Karpas-422 (cell line): ENCODE results near the gene GADL1. TPM values are rescaled to one million over a fixed set of nuclear protein-coding genes. Genes with fewer than 3 reads are reported as not detected.

Source experiments
- DNase-seq: peaks from one replicate; pipeline ENCODE4 v3.0.0-alpha.2; 2015
- H2AFZ ChIP-seq: fragments of 200-600 bp; sonication (generic); 2 replicates; pipeline ENCODE4 v1.6.1; 2014; ENCODE audit warnings: antibody characterized with exemption, low read length, mixed read lengths
- H3K27ac ChIP-seq: fragments of 200-600 bp; sonication (generic); 2 replicates; pipeline ENCODE4 v1.5.1; 2014; ENCODE audit warnings: mild to moderate bottlenecking, low read length, moderate library complexity
- H3K27me3 ChIP-seq: fragments of 200-600 bp; sonication (generic); 2 replicates; pipeline ENCODE4 v1.6.1; 2014; ENCODE audit warnings: low read length, mixed read lengths
- H3K36me3 ChIP-seq: fragments of 200-600 bp; sonication (generic); 2 replicates; pipeline ENCODE4 v1.6.1; 2014; ENCODE audit warnings: low read length, mixed read lengths; ENCODE audit not compliant: insufficient read depth
- H3K4me1 ChIP-seq: fragments of 200-600 bp; sonication (generic); 2 replicates; pipeline ENCODE4 v1.6.1; 2014; ENCODE audit warnings: mild to moderate bottlenecking, low read length, mixed read lengths
- H3K4me2 ChIP-seq: fragments of 200-600 bp; sonication (generic); 2 replicates; pipeline ENCODE4 v1.6.1; 2014; ENCODE audit warnings: low read length, low read depth, mild to moderate bottlenecking; ENCODE audit not compliant: poor library complexity, severe bottlenecking
- H3K4me3 ChIP-seq: fragments of 200-600 bp; sonication (generic); 2 replicates; pipeline ENCODE4 v1.5.1; 2014; ENCODE audit warnings: mild to moderate bottlenecking, antibody characterized with exemption, low read length, mixed read lengths
- H3K79me2 ChIP-seq: fragments of 200-600 bp; sonication (generic); 2 replicates; pipeline ENCODE4 v1.6.1; 2014; ENCODE audit warnings: mild to moderate bottlenecking, low read length, mixed read lengths
- H3K9ac ChIP-seq: fragments of 200-600 bp; sonication (generic); 2 replicates; pipeline ENCODE4 v1.6.0; 2014; ENCODE audit warnings: low read length
- H3K9me2 ChIP-seq: fragments of 200-600 bp; sonication (generic), shearing (Covaris generic); replicated peaks from 2 replicates; pipeline ENCODE4 v1.6.0; 2014; ENCODE audit warnings: mild to moderate bottlenecking, low read length, moderate library complexity; ENCODE audit not compliant: insufficient read depth
- H3K9me3 ChIP-seq: fragments of 300-700, 200-600 bp; sonication (generic); 2 replicates; pipeline ENCODE4 v1.6.1; 2014; ENCODE audit warnings: low read length, mixed read lengths
- H4K20me1 ChIP-seq: fragments of 200-600 bp; sonication (generic); 2 replicates; pipeline ENCODE4 v1.6.1; 2014; ENCODE audit warnings: mild to moderate bottlenecking, antibody characterized with exemption, low read length, low read depth; ENCODE audit not compliant: insufficient read depth
- total RNA-seq: library from RNA; depleted of rRNA; stranded (reverse); fragments of >200 nt; shearing (Covaris generic); gene quantifications from 2 replicates; pipeline ENCODE4 v1.2.3, GENCODE V29; 2014; ENCODE audit warnings: low replicate concordance

The GADL1 gene
- total RNA-seq, 1 experiment from 2014 or later = not detected

DNA sequence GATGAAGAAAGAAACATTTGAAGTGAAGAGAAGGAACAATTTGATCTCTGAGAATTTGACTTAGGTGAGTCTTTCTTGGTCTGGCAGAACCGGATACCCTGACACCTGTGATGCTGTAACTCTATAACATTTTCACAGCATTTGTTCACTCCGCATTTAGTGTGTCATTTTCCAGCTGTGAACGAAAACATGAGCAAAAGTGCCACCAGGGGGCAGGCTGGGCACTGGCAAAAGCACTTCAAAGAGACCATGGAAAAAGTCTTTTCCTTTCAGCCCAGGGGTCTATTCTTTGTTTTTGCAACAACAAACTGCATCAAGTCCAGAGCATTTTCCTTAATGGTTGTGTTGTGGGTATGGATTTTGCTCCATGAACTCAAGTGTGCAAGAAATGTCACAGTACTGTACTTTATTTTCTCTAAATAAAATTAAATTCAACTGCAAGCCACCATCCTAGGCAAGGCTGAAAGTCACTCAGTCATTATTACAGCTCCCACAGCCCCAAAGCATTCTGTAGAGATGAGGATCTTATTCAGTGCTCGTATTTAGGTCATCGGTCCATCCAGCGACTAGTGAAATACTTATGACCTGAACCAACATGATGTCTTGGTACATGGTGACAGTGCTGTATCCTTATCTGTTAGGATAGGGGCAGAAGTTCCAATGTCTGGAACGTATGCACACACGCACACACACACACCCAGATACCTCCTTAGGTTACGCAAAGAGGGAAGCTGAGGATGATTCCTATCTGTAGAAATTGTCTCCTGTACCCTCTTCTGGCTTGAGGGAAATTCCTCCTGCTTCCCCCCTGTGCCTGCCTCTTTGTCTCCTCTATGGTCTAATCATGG is 125.5 kb downstream of the GADL1 start:
- Histone ChIP-seq H3K36me3 (no peaks in the 10 kb centered on the region), H3K4me1 (no peaks in the 10 kb centered on the region), H3K4me3 (no peak overlapping the region), H3K9me3 (no peaks in the 10 kb centered on the region), H3K27ac (no peak overlapping the region), H3K9ac (no peak overlapping the region), H4K20me1 (no peaks in the 10 kb centered on the region), H3K4me2 (no peak overlapping the region), H3K27me3 (no peaks in the 10 kb centered on the region), H3K9me2 (no peaks in the 10 kb centered on the region), H2AFZ (no peak overlapping the region), H3K79me2 (no peaks in the 10 kb centered on the region)
- DNase-seq = peak; percentile 78

DNA sequence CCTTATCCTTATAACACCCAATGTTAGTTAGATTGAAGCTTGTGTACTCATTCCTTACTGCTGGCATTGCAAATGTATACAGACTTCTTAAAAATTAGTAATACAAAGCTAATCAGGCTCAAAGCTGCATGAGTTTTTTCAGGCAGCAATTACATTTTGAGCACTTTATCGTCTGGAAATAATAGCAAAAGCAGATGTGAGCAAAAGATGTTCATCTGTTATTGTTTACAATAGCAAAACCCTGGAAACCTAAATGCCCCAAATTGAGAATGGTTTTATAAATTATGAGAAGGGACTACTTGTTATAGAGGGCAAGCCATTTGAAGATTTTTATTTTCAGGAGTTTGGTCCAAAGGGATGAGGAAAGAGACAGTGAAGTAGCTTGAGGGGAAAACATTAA is 126.4 kb downstream of the GADL1 start:
- no peak for DNase-seq
- H3K27ac ChIP-seq = no peak overlapping the region

DNA sequence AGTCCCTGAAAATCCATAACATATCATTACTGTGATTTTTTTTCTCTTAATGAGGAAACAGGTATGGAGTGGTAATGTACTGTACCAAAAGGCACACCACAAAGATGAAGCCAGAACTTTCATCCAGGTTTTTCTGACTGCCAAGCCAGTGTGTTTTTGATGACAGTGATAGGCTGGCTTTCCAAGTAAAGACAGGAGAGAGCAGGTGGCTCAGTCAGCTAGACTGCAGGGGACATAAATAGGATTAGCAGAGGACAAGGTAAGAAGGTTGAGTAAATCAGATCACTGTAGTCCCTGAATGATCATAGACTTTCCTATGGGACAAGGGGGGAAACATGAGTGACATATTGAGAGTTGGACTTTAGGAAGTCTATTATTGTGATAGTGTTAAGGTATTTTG is 127.9 kb downstream of the GADL1 start:
- H3K79me2 ChIP-seq = no peaks in the 10 kb centered on the region
- no peaks in the 10 kb centered on the region for H3K4me1 ChIP-seq
- no peak overlapping the region for H3K9ac ChIP-seq
- no peak overlapping the region for H2AFZ ChIP-seq
- H3K36me3 ChIP-seq = no peaks in the 10 kb centered on the region
- H3K4me3 ChIP-seq = no peak overlapping the region
- no peaks in the 10 kb centered on the region for H4K20me1 ChIP-seq
- DNase-seq = no peak
- H3K27me3 ChIP-seq = no peaks in the 10 kb centered on the region
- H3K9me3 ChIP-seq = no peaks in the 10 kb centered on the region
- no peaks in the 10 kb centered on the region for H3K9me2 ChIP-seq
- no peak overlapping the region for H3K4me2 ChIP-seq
- H3K27ac ChIP-seq = no peak overlapping the region

More for the DNA sequence above, 126.4 kb downstream of the GADL1 start:
- Histone ChIP-seq H3K79me2 (no peaks in the 10 kb centered on the region), H3K9me3 (no peaks in the 10 kb centered on the region), H3K4me1 (no peaks in the 10 kb centered on the region), H3K36me3 (no peaks in the 10 kb centered on the region), H3K4me2 (no peak overlapping the region), H3K9me2 (no peaks in the 10 kb centered on the region), H2AFZ (no peak overlapping the region), H4K20me1 (no peaks in the 10 kb centered on the region), H3K27me3 (no peaks in the 10 kb centered on the region), H3K9ac (no peak overlapping the region), H3K4me3 (no peak overlapping the region)

DNA sequence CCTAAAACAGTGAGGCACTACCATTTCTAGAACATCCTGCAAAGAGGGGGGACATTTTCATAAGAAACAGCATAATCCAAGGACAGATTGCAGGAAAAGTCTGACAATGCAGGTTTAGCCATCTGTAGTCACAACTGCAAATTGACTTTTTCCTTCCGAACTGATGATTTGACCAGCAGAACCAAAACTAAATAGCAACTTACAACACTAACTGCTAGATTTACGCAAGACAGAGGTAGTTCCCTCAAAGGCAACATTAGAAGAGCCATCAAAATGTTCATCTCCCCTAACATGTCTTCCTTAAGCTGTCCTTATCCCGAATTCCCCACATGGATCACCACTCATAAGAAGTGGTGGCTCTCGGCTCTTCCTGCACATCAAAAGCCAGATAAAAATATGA is 129.6 kb downstream of the GADL1 start:
- Histone ChIP-seq H3K9me2 (no peaks in the 10 kb centered on the region), H3K4me2 (no peak overlapping the region), H2AFZ (no peak overlapping the region), H3K36me3 (no peaks in the 10 kb centered on the region), H3K4me1 (no peaks in the 10 kb centered on the region), H3K9me3 (no peaks in the 10 kb centered on the region), H3K27ac (no peak overlapping the region), H3K79me2 (no peaks in the 10 kb centered on the region), H4K20me1 (no peaks in the 10 kb centered on the region), H3K9ac (no peak overlapping the region), H3K27me3 (no peaks in the 10 kb centered on the region), H3K4me3 (no peak overlapping the region)
- DNase-seq = no peak

DNA sequence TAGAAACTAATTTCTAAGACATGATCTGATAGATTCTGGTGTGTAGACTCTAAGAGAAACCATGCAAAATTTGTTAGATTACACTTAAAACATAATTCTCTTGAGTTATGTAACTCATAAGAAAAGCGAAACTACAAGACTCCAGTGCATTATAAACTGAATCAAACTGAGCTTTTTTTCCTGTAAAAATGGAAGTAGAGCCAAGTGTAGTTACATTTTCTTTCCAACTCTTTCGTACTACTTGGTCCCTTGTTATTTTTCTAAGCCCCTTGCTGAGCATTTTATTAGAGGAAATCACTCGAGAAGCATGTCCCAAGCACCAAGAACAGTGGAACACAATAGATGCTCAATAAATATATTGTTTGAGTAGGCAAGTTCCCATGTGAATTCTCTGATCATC is 130.2 kb downstream of the GADL1 start:
- H4K20me1 ChIP-seq = no peaks in the 10 kb centered on the region
- H3K9ac ChIP-seq = no peak overlapping the region
- no peaks in the 10 kb centered on the region for H3K9me2 ChIP-seq
- no peak overlapping the region for H3K4me2 ChIP-seq
- H3K9me3 ChIP-seq = no peaks in the 10 kb centered on the region
- no peak overlapping the region for H2AFZ ChIP-seq
- no peaks in the 10 kb centered on the region for H3K27me3 ChIP-seq
- no peak overlapping the region for H3K27ac ChIP-seq
- no peaks in the 10 kb centered on the region for H3K36me3 ChIP-seq
- DNase-seq = no peak
- no peak overlapping the region for H3K4me3 ChIP-seq
- no peaks in the 10 kb centered on the region for H3K79me2 ChIP-seq
- no peaks in the 10 kb centered on the region for H3K4me1 ChIP-seq

DNA sequence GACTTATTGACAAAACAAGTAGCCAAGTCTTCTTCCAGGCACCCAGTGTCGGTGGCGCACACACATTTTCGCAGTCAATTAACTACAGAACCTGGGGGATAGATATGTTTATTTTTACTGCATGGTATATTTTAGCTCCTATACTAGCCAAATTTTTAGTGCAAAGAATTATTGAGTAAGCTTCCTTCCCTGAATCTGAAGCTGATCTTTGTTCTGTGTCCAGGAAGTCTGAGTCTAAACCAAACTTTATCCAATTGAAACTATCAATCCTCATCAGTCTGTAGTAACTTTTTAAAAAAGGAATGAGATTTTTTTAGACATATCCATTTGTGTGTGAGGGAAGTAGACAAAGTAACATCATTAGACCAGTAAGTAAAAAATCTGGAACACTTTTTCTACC is 133.1 kb downstream of the GADL1 start:
- no peak overlapping the region for H3K27ac ChIP-seq
- no peak overlapping the region for H3K4me3 ChIP-seq
- H3K9ac ChIP-seq = no peak overlapping the region
- no peaks in the 10 kb centered on the region for H3K79me2 ChIP-seq
- H3K4me2 ChIP-seq = no peak overlapping the region
- H3K36me3 ChIP-seq = no peaks in the 10 kb centered on the region
- H3K9me3 ChIP-seq = no peaks in the 10 kb centered on the region
- no peaks in the 10 kb centered on the region for H3K27me3 ChIP-seq
- H2AFZ ChIP-seq = no peak overlapping the region
- no peaks in the 10 kb centered on the region for H4K20me1 ChIP-seq
- DNase-seq = no peak
- H3K9me2 ChIP-seq = no peaks in the 10 kb centered on the region
- no peaks in the 10 kb centered on the region for H3K4me1 ChIP-seq

DNA sequence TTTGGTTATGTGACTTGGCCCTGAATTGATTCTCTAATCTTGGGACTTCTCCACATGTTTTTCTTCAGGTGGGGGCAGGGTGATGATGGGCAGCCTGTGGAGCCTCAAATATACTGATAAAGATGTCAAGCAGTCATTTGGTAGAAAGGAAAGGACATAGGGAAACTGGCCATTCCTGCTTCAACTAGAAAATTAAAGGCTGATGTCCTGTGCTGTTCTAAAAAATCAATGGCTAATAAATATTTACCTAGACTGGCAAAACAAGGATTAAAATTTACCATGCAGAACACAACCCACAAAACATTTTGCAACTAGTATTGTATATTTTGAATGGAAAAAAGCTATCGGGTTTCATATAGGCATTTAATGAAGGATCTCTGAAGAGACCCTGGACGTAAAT is 133.7 kb downstream of the GADL1 start:
- Histone ChIP-seq H3K79me2 (no peaks in the 10 kb centered on the region), H2AFZ (no peak overlapping the region), H3K27me3 (no peaks in the 10 kb centered on the region), H4K20me1 (no peaks in the 10 kb centered on the region), H3K27ac (no peak overlapping the region), H3K4me2 (no peak overlapping the region), H3K4me1 (no peaks in the 10 kb centered on the region), H3K36me3 (no peaks in the 10 kb centered on the region), H3K9me3 (no peaks in the 10 kb centered on the region), H3K9me2 (no peaks in the 10 kb centered on the region), H3K4me3 (no peak overlapping the region), H3K9ac (no peak overlapping the region)
- no peak for DNase-seq

DNA sequence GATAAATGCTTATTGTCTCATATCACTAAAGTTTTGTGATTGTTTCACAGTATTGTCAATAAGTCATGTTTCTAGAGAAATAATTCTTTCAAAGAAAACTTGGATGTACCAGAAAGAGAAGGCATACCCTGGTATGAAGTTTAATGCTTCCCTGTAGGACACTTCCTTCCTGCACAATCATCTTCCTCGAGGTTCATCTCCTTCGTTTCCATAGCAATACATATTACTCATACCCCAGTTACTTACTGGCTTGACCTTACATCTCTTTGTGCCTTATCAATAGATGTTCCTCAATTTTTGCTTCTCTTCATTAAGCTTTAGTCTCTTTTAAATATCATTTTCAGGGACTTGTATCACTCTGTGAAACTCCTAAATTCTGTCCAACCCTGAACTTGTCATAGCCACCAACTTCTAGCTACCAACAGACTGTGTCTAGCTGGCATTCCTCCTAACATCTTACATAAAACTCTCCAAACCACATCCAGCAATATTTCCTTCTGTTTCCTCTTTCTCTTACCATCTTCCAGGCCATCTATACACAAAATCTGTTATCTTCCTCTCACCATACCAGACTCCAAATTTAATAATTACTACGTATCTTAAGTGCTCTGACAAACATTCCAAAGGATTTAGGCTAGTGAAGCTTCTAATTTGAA is 134.3 kb downstream of the GADL1 start:
- H3K4me1 ChIP-seq = no peaks in the 10 kb centered on the region
- H3K9me2 ChIP-seq = no peaks in the 10 kb centered on the region
- no peak for DNase-seq
- no peak overlapping the region for H3K27ac ChIP-seq
- H3K79me2 ChIP-seq = no peaks in the 10 kb centered on the region
- H3K4me3 ChIP-seq = no peak overlapping the region
- H3K9me3 ChIP-seq = no peaks in the 10 kb centered on the region
- H2AFZ ChIP-seq = no peak overlapping the region
- H3K36me3 ChIP-seq = no peaks in the 10 kb centered on the region
- H3K9ac ChIP-seq = no peak overlapping the region
- H4K20me1 ChIP-seq = no peaks in the 10 kb centered on the region
- no peak overlapping the region for H3K4me2 ChIP-seq
- H3K27me3 ChIP-seq = no peaks in the 10 kb centered on the region
